ENCODE data around the gene SGMS1.

GRCh38 chr10:50362547-50363125 lies 261.1 kb downstream of the SGMS1 start:
- TF ChIP-seq EZH2phosphoT487 (IDR thresholded peaks at IDR 0.05; ENCODE audit: borderline replicate concordance, low read length) (no peak), CTCF (IDR thresholded peaks at IDR 0.05; ENCODE audit: low read depth, low read length, poor library complexity, severe bottlenecking) (no peak)

All from DOHH2 (cell line).